ENCODE data around the gene SRD5A3.

The SRD5A3 gene

GRCh38 chr4:55409468-55410171 is 63.6 kb downstream of the SRD5A3 start:
- DNase-seq (ENCODE audit: low spot score) = no peak

- no peak for DNase-seq (ENCODE audit: low spot score)
Measured at GRCh38 chr4:55410431-55410830, 64.4 kb downstream of the SRD5A3 start.

- no peak for DNase-seq (ENCODE audit: low spot score)
Measured at GRCh38 chr4:55411621-55412020, 65.6 kb downstream of the SRD5A3 start.

- DNase-seq (ENCODE audit: low spot score) = no peak
Measured at GRCh38 chr4:55416176-55416575, 70.1 kb downstream of the SRD5A3 start.

All from AG08396 (cell line).